ENCODE data around the gene AOX1. TPM values are rescaled to one million over a fixed set of nuclear protein-coding genes. Genes with fewer than 3 reads are reported as not detected.
A peak's percentile ranks its signal among the peaks of the same experiment; 100 is the strongest.

AOX1 gene
- total RNA-seq (2011; cell fraction: chromatin; rRNA removed; ENCODE audit: low replicate concordance), result not detected in 2 replicates
- 0.92 TPM in 1 of 2 replicates, not detected in the other for total RNA-seq (2011; cell fraction: nucleolus; rRNA removed)
- total RNA-seq (2011; cell fraction: nucleoplasm; rRNA removed), result not detected in 2 replicates
- total RNA-seq (2014; rRNA removed) (0.16 TPM in 1 of 2 replicates, not detected in the other), total RNA-seq (2014; rRNA removed; fragmentation: Illumina TruSeq; extraction: Trizol) (not detected in 2 replicates), total RNA-seq (2015; rRNA removed; fragmentation: Illumina TruSeq; extraction: Trizol) (not detected in 2 replicates), total RNA-seq (2021) (0.55 and 0.69 TPM in 2 replicates), polyA plus RNA-seq (2011; rRNA removed) (0.10 and 0.20 TPM in 2 replicates), polyA plus RNA-seq (2014; fragmentation: Illumina TruSeq; extraction: Trizol) (not detected in 2 replicates), polyA plus RNA-seq (2014; fragmentation: Nextera tagmentation; extraction: Ambion mirVana) (under 1 TPM in 1 of 2 experiments, not detected in 1; 0.20 TPM), polyA plus RNA-seq (2014; rRNA removed) (not detected in 2 replicates), polyA minus RNA-seq (2011; rRNA and poly(A)+ RNA removed) (0.04 and 0.63 TPM in 2 replicates), Bru-seq, nascent RNA (percentile 24 among the genes with signal in this experiment), BruChase-seq, experiment 1, labeled RNA remaining after a 2-hour chase (percentile 32 among the genes with signal in this experiment), BruChase-seq, experiment 2, labeled RNA remaining after a 6-hour chase (percentile 26 among the genes with signal in this experiment)
- polyA plus RNA-seq (2011; cell fraction: cytosol; rRNA removed), result 0.06 and 0.55 TPM in 2 replicates
- 0.23 and 0.37 TPM in 2 replicates for polyA plus RNA-seq (2011; cell fraction: nucleus; rRNA removed)
- polyA plus RNA-seq (2012), result 0.05 TPM in 1 of 2 replicates, not detected in the other
- polyA minus RNA-seq (2011; cell fraction: cytosol; rRNA and poly(A)+ RNA removed), result 0.73 TPM in 1 of 2 replicates, not detected in the other
- 0.11 and 0.13 TPM in 2 replicates for polyA minus RNA-seq (2011; cell fraction: nucleus; rRNA and poly(A)+ RNA removed)
- long read RNA-seq, experiment 1, result 0 reads
- long read RNA-seq, experiment 2, result 0 reads
- long read RNA-seq, experiment 3, result 0 reads

DNA sequence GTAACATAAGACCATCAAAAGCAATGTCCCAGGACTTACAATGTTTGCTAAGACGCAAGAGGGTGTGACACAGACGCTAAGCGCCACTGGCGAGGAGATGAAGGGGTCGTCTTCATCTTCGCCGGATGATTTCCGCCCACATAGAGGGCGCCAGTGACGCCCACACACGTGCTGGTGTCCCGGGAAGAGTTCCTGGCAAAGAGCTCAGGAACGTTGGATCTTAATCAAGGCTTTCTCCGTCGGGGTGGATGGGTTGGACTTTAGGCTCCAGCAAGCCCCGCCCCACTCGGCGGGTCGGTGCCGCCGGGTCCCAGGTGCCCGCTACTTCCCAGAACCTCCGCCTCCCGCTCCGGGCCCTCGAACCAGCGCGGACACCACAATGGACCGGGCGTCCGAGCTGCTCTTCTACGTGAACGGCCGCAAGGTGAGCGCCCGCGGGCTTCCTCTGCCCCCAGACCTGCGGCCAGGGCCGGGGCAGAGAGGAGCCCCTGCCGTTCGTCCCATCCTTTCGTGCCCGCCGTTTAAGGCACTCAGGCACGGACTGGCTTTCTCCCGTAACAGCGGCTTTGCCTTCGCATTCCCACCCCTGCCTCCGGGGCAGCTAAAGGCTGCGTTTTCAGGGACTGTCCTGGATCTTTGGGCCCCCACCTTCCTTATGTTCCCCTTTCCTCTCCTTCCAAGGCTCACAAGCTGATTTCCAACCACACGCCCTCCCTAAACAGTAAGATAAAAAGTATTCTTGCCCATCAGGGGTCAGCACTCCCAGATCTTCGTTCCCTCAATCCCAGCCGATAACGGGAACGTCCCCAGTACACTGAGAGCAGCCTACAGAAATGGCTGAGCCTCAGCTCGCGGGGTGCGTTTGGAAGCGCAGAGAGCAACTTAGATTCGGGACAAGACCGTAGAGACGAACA is at the start of gene AOX1:
Gene AOX1, plus strand, starts transcription at position 285 of the 914 bp plus-strand sequence. Its CDS starts 95 bp downstream, at position 380.
- DNase-seq (ENCODE audit: extremely low read depth in 1 of 4, low spot score in 3 of 4) (no peak), FAIRE-seq (no peak), ATAC-seq (no peak)
- in situ Hi-C loops (cut with MboI), result no loop called here
- no peak within 1 kb of the TSS for H3K4me2 ChIP-seq (ENCODE audit: insufficient read depth, low read length)
- H3K9me1 ChIP-seq (ENCODE audit: control insufficient read depth, insufficient read depth, low read length), result no peaks in the 10 kb centered on the region
- H3K9ac ChIP-seq (ENCODE audit: insufficient read depth in 1 of 2, low read depth in 2 of 2, low read length in 2 of 2), result no peak within 1 kb of the TSS
- H3K27ac ChIP-seq (ENCODE audit: extremely low read depth, low read depth, low read length), result no peak within 1 kb of the TSS
- no peaks in the 10 kb centered on the region for H3K36me3 ChIP-seq (ENCODE audit: control insufficient read depth, insufficient read depth, low read length)
- BruUV-seq (replicated peaks), result no TSS peak
- no peaks in the 10 kb centered on the region for H4K20me1 ChIP-seq (replicated peaks; ENCODE audit: control insufficient read depth, insufficient read depth, low read length)
- H3K4me1 ChIP-seq (replicated peaks in 1 of 2; ENCODE audit: control insufficient read depth in 2 of 2, insufficient read depth in 2 of 2, low read length in 2 of 2), result no peaks in the 10 kb centered on the region; a peak in 1 of 5 replicates
- no peak within 1 kb of the TSS for H3K4me3 ChIP-seq
- H3K27me3 ChIP-seq (ENCODE audit: control insufficient read depth in 2 of 2, insufficient read depth in 2 of 2, low read length in 2 of 2), result no peaks in the 10 kb centered on the region
- H3K79me2 ChIP-seq (ENCODE audit: control insufficient read depth, insufficient read depth, low read length), result no peaks in the 10 kb centered on the region
- CTCF ChIA-PET (ENCODE audit: low intra/inter-chr PET ratio), result no interaction called here
- intact Hi-C loops (cut with micrococcal nuclease), result no loop called here
- POLR2A ChIA-PET, result no interaction called here
- WGBS (ENCODE audit: insufficient coverage, low coverage, missing lambda C conversion rate), result 85% methylated on average over 41 of the region's 62 CpGs
- TF ChIP-seq EGR1 (conservative IDR thresholded peaks at IDR 0.05), result peak; percentile 23; the same call in 1 of the 2 replicates
- peak; percentile 42; the same call in 1 of the 2 replicates for TF ChIP-seq POLR2G (IDR thresholded peaks at IDR 0.05; ENCODE audit: low read depth, low read length)
- TF ChIP-seq POLR3G (IDR thresholded peaks at IDR 0.05; ENCODE audit: extremely low read depth, insufficient read length, insufficient replicate concordance), result no peak
- no peaks in the 10 kb centered on the region for H3K9me3 ChIP-seq (replicated peaks; ENCODE audit: control insufficient read depth, insufficient read depth, low read depth, low read length)
- H2AFZ ChIP-seq (ENCODE audit: low read depth, low read length), result no peak within 1 kb of the TSS

Data from K562 (cell line).